Pancreas (tissue), 10 donors: ENCODE results near the gene YBX1. TPM values are rescaled to one million over a fixed set of nuclear protein-coding genes. Genes with fewer than 3 reads are reported as not detected.
"Not testable (repeated sequence)": the region's sequence is repeated elsewhere in the genome, so short reads cannot be mapped to it uniquely, and the experiment has no call there.

Experiments
- ATAC-seq, 4 donors: fragments of 200-7000 bp; cut with Tn5 transposase; one replicate each; pipeline versions ENCODE4 v1.8.0 to v1.9.1; 2020; ENCODE audit warnings: mild to moderate bottlenecking in 4 of 4, moderate library complexity in 4 of 4
- DNase-seq, 6 donors: peaks; one replicate each; pipeline ENCODE4 v3.0.0-alpha.2; 2020
- FAIRE-seq: peaks from 2 replicates; lab custom pipeline; 2012; peaks lifted over from hg19 to GRCh38; lab: Jason Lieb, UNC
- H3K27ac ChIP-seq, 4 donors: fragments of 200-600 bp; sonication (generic); 1 replicate in 3 of 4; 2 replicates in 1 of 4; pipeline versions ENCODE4 v1.5.0 to v1.8.0; 2020
- H3K27me3 ChIP-seq, 4 donors: fragments of 200-600 bp; one replicate each; pipeline ENCODE4 v1.8.0; 2021
- H3K36me3 ChIP-seq, 3 donors: fragments of 200-600 bp; sonication (generic) in 1 of 3; one replicate each; pipeline versions ENCODE4 v1.5.0 to v1.8.0; 2020 to 2021
- H3K4me1 ChIP-seq, 3 donors: fragments of 200-600 bp; one replicate each; pipeline ENCODE4 v1.8.0; 2021
- H3K4me3 ChIP-seq, 4 donors: fragments of 200-600 bp; sonication (generic) in 2 of 4; one replicate each; pipeline versions ENCODE4 v1.5.0 to v1.8.0; 2020 to 2021
- H3K9me3 ChIP-seq, 4 donors: fragments of 200-600 bp; one replicate each; pipeline ENCODE4 v1.8.0; 2021
- CTCF ChIP-seq, 4 donors: fragments of 200-600 bp; sonication (generic) in 3 of 4; IDR thresholded peaks; one replicate each; pipeline versions ENCODE4 v1.5.0 to v1.8.0; 2021; ENCODE audit warnings: antibody characterized with exemption in 4 of 4
- whole genome bisulfite sequencing, 2 donors: extraction: QIAGEN DNeasy Blood & Tissue Kit; methylation state at CpG; one replicate each; pipeline ENCODE4 v1.1.7; 2013; 5-methylcytosine and 5-hydroxymethylcytosine counted together
- intact Hi-C, 3 donors: fragments of 100-400 bp; cut with DNase I; formaldehyde crosslinking; loops; one replicate each; pipeline versions ENCODE4 v1.11.1 to v1.14.2; 2022
- polyA plus RNA-seq, 2 donors: library from polyadenylated mRNA; stranded (reverse); fragments of 200-250 nt; gene quantifications; one replicate each; pipeline ENCODE4 v1.2.3, GENCODE V29; 2013
- total RNA-seq, 6 donors: library from RNA; stranded (reverse); fragmentation: NEBNext Ultra II Directional in 4 of 6; extraction: Animal tissue kit (Norgen Biotek cat#: 25700) in 4 of 6; gene quantifications; one replicate each; pipeline versions ENCODE4 v1.2.1 to v1.2.4, GENCODE V29; 2021 to 2023
- donor health status: healthy with polysubstance abuse.
- donor health status: DM: no; HTN: no; CAD: no; lungs with moderate emphysema.
- donor health status: DM: no; HTN: no; CAD: no.
- donor health status: control.
- donor health status: control.
- donor health status: Bipolar disorder and iron deficiency.
- donor health status: DM: yes; HTN: yes; CAD: no.
- donor health status: DM: no; HTN: no; CAD: no.
- donor health status: DM: no; HTN: no; CAD: no.
- donor health status: DM: yes; HTN: yes; CAD: no.

The YBX1 gene
- total and polyA plus RNA-seq, 8 donors, result 97.4 to 240 (median 196) TPM

- intact Hi-C loops, result no loop called here
- no peak overlapping the region for H3K27ac ChIP-seq
- no peak for TF ChIP-seq CTCF (IDR thresholded peaks at IDR 0.05)
- DNase-seq (no peak), ATAC-seq (no peak), FAIRE-seq (no peak)
- no peaks in the 10 kb centered on the region for H3K9me3 ChIP-seq
- H3K36me3 ChIP-seq, result no peaks in the 10 kb centered on the region
- H3K4me1 ChIP-seq, result no peaks in the 10 kb centered on the region
- no peaks in the 10 kb centered on the region for H3K27me3 ChIP-seq
- H3K4me3 ChIP-seq, result no peak overlapping the region
Measured at GRCh38 chr1:42713293-42713692, 31.1 kb downstream of the YBX1 start.

- FAIRE-seq, intact Hi-C loops, H3K9me3 ChIP-seq, H3K27me3 ChIP-seq, H3K27ac ChIP-seq, ATAC-seq, H3K36me3 ChIP-seq, H3K4me1 ChIP-seq, DNase-seq, H3K4me3 ChIP-seq: not testable (repeated sequence)
Measured at GRCh38 chr1:42714441-42714840, 32.2 kb downstream of the YBX1 start.

GRCh38 chr1:42720868-42721267 is 38.6 kb downstream of the YBX1 start:
- intact Hi-C loops, result no loop called here
- no peak for TF ChIP-seq CTCF (IDR thresholded peaks at IDR 0.05)
- no peaks in the 10 kb centered on the region for H3K9me3 ChIP-seq
- H3K4me1 ChIP-seq, result no peaks in the 10 kb centered on the region
- no peak overlapping the region for H3K4me3 ChIP-seq
- no peak overlapping the region for H3K27ac ChIP-seq
- H3K36me3 ChIP-seq, result no peaks in the 10 kb centered on the region
- FAIRE-seq (no peak), ATAC-seq (peak in 3 of 4 donors; percentile 65 to 84 (median 83)), DNase-seq (no peak)
- WGBS, 2 donors, result 76 to 81% methylated on average over 1 of the region's 1 CpG
- H3K27me3 ChIP-seq, result no peaks in the 10 kb centered on the region

GRCh38 chr1:42721926-42722325 is 39.7 kb downstream of the YBX1 start:
- FAIRE-seq (no peak), ATAC-seq (no peak), DNase-seq (no peak)
- Histone ChIP-seq H3K4me1 (no peaks in the 10 kb centered on the region), H3K36me3 (no peaks in the 10 kb centered on the region), H3K4me3 (no peak overlapping the region), H3K27me3 (no peaks in the 10 kb centered on the region), H3K27ac (no peak overlapping the region), H3K9me3 (no peaks in the 10 kb centered on the region)
- WGBS, 2 donors, result 98 to 99% methylated on average over 3 of the region's 3 CpGs
- intact Hi-C loops, result no loop called here
- TF ChIP-seq CTCF (IDR thresholded peaks at IDR 0.05), result no peak

GRCh38 chr1:42722403-42722802 is 40.2 kb downstream of the YBX1 start:
- FAIRE-seq, H3K4me1 ChIP-seq, ATAC-seq, H3K36me3 ChIP-seq, DNase-seq, H3K9me3 ChIP-seq, H3K27me3 ChIP-seq, intact Hi-C loops, H3K4me3 ChIP-seq, H3K27ac ChIP-seq: not testable (repeated sequence)
- WGBS, 2 donors, result 98 to 100% methylated on average over 2 of the region's 2 CpGs

- intact Hi-C loops, result no loop called here
Measured at GRCh38 chr1:42723511-42723910, 41.3 kb downstream of the YBX1 start.

GRCh38 chr1:42725820-42726219 is 43.6 kb downstream of the YBX1 start:
- not testable (repeated sequence) for ATAC-seq

More at GRCh38 chr1:42723511-42723910, 41.3 kb downstream of the YBX1 start:
- TF ChIP-seq CTCF (IDR thresholded peaks at IDR 0.05), result no peak
- DNase-seq (no peak), ATAC-seq (no peak), FAIRE-seq (no peak)
- Histone ChIP-seq H3K9me3 (no peaks in the 10 kb centered on the region), H3K4me3 (no peak overlapping the region), H3K36me3 (no peaks in the 10 kb centered on the region), H3K4me1 (no peaks in the 10 kb centered on the region), H3K27me3 (no peaks in the 10 kb centered on the region), H3K27ac (no peak overlapping the region)
- WGBS, 2 donors, result 82 to 87% methylated on average over 6 of the region's 6 CpGs

More at GRCh38 chr1:42725820-42726219, 43.6 kb downstream of the YBX1 start:
- H3K4me3 ChIP-seq, H3K27ac ChIP-seq, H3K36me3 ChIP-seq, DNase-seq, H3K27me3 ChIP-seq, FAIRE-seq, H3K4me1 ChIP-seq, intact Hi-C loops, H3K9me3 ChIP-seq: not testable (repeated sequence)
- WGBS, 2 donors, result 96% methylated on average over 4 of the region's 4 CpGs
